ENCODE results near the gene AFF3. TPM values are rescaled to one million over a fixed set of nuclear protein-coding genes. Genes with fewer than 3 reads are reported as not detected.

The AFF3 gene
- total RNA-seq, 1 donor from 2014 or later: 44.6 TPM

DNA sequence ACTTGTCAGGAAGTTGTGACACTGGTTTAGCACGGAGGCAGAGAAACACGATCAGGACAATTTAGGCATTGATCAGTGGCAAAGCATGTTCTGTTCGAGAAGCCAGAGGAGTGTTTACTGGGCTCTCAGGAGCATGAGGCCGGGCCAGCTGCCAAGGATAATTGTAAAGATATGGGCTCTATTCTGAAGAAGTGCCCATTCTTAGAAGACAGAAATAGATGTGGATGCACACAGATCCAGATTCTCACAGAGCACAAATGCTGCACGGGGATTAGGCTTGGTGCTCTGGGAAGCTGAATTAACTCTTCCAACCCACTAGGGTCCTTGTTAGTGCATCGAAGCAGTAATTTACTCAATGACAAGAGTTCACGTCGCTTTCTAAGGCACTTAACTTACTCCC is 16.2 kb downstream of the AFF3 start:
- Histone ChIP-seq H3K27ac (no peak overlapping the region), H3K27me3 (no peaks in the 10 kb centered on the region), H3K9me3 (no peaks in the 10 kb centered on the region), H3K36me3 (no peaks in the 10 kb centered on the region), H3K4me1 (no peaks in the 10 kb centered on the region), H3K4me3 (no peak overlapping the region)
- no peak for ATAC-seq
- intact Hi-C loops (cut with DNase I): no loop called here
- no peak for DNase-seq
- TF ChIP-seq, protein P1, sequence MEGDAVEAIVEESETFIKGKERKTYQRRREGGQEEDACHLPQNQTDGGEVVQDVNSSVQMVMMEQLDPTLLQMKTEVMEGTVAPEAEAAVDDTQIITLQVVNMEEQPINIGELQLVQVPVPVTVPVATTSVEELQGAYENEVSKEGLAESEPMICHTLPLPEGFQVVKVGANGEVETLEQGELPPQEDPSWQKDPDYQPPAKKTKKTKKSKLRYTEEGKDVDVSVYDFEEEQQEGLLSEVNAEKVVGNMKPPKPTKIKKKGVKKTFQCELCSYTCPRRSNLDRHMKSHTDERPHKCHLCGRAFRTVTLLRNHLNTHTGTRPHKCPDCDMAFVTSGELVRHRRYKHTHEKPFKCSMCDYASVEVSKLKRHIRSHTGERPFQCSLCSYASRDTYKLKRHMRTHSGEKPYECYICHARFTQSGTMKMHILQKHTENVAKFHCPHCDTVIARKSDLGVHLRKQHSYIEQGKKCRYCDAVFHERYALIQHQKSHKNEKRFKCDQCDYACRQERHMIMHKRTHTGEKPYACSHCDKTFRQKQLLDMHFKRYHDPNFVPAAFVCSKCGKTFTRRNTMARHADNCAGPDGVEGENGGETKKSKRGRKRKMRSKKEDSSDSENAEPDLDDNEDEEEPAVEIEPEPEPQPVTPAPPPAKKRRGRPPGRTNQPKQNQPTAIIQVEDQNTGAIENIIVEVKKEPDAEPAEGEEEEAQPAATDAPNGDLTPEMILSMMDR (IDR thresholded peaks at IDR 0.05): no peak

DNA sequence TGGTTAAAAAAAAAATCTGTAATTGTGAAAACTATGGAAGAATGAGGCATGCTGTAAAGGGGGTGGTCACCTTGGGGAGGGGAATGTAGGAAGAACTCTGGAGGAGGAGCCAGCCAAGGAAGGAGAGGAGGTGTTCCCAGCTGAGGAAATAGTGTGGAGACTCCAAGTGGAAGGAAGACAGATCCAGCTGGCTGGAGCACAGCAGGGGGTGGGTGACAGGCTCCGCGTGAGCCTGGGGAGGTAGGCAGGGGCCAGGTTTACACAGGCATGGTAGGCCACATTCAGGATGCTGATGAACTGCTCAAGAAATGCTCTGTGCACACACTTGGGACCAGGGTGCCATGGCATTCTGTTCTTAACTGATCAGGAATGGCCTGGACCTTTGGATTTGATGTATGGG is 16.8 kb downstream of the AFF3 start:
- no peak for DNase-seq
- intact Hi-C loops (cut with DNase I): no loop called here
- Histone ChIP-seq H3K27ac (no peak overlapping the region), H3K27me3 (no peaks in the 10 kb centered on the region), H3K4me3 (no peak overlapping the region), H3K36me3 (no peaks in the 10 kb centered on the region), H3K4me1 (no peaks in the 10 kb centered on the region), H3K9me3 (no peaks in the 10 kb centered on the region)
- peak; percentile 39 for ATAC-seq
- TF ChIP-seq, protein P1 (IDR thresholded peaks at IDR 0.05): no peak

DNA sequence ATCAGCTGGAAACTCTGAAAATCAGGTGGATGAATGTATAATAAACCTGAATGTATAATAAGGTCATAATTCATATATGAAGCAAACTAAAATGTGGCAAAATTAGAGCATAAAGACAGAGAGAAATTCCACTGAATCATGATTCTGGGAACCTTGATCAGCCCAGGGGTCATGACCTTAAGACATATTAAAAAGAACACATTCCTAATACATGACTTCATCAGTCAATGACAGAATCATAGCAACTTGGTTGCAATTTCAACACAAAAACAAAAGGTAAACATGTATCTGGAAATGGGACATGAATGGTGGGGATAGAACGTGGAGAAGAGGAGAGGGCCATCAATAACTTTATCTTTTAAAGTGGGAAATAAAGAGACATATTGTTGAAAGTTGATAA is 17.6 kb downstream of the AFF3 start:
- H3K4me1 ChIP-seq: no peaks in the 10 kb centered on the region
- DNase-seq (no peak), ATAC-seq (no peak)
- H3K4me3 ChIP-seq: no peak overlapping the region
- H3K36me3 ChIP-seq: no peaks in the 10 kb centered on the region
- TF ChIP-seq, protein P1 (IDR thresholded peaks at IDR 0.05): no peak
- no peak overlapping the region for H3K27ac ChIP-seq
- no peaks in the 10 kb centered on the region for H3K9me3 ChIP-seq
- no peaks in the 10 kb centered on the region for H3K27me3 ChIP-seq
- intact Hi-C loops (cut with DNase I): no loop called here

DNA sequence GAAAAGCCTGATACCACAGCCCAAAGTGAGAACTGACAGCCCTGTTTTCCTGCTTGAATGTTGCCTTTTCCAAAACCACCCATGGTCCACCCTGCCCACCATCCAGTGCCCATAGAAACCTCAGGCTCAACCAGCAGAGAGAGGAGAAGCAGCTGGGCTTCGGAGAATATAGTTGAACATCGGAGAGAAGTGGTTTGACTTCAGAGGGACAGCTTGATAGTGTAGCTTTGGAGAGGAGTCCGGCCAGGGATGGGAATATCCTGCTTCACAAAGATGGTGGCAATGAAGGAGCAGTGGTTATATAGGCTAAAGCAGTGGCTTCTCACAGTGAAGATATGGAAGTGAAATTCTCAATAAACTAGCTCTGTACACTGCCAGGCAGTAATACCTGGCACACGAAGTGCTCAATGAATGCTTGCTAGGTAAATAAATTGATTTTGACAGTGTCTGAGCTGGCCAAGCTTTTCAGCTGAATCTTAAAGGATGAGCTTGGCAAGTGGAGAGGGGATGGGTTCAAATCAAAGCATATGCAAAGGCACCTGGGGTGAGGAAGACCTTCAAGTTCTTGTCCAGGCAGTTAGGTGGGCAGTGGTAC is 21.2 kb downstream of the AFF3 start:
- no peaks in the 10 kb centered on the region for H3K4me1 ChIP-seq
- no peak for DNase-seq
- intact Hi-C loops (cut with DNase I): no loop called here
- TF ChIP-seq, protein P1 (IDR thresholded peaks at IDR 0.05): no peak
- no peaks in the 10 kb centered on the region for H3K27me3 ChIP-seq
- no peaks in the 10 kb centered on the region for H3K36me3 ChIP-seq
- H3K4me3 ChIP-seq: no peak overlapping the region
- no peak overlapping the region for H3K27ac ChIP-seq
- no peak for ATAC-seq
- H3K9me3 ChIP-seq: no peaks in the 10 kb centered on the region

DNA sequence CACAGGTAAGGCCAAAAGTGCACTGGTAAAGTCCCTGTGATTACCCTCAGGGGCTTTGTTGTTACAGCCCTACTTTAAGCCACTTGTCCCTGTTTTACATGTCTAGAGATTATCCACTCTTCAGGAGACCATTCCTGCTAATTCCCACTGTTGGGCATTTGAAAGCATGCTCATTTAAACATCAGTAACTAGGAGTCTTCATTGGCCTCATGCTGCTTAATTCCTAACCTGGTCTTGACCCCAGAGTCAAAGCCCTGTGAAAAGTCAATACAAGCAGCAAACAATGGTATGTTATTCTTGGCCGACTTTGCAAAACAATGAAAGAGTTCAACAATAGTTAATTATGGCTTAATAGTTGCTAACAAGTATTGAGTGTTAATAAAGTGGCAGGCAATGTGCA is 23.2 kb downstream of the AFF3 start:
- intact Hi-C loops (cut with DNase I): no loop called here
- ATAC-seq (no peak), DNase-seq (no peak)
- H3K36me3 ChIP-seq: no peaks in the 10 kb centered on the region
- no peak overlapping the region for H3K4me3 ChIP-seq
- H3K27me3 ChIP-seq: no peaks in the 10 kb centered on the region
- no peaks in the 10 kb centered on the region for H3K4me1 ChIP-seq
- no peaks in the 10 kb centered on the region for H3K9me3 ChIP-seq
- H3K27ac ChIP-seq: no peak overlapping the region
- TF ChIP-seq, protein P1 (IDR thresholded peaks at IDR 0.05): no peak

DNA sequence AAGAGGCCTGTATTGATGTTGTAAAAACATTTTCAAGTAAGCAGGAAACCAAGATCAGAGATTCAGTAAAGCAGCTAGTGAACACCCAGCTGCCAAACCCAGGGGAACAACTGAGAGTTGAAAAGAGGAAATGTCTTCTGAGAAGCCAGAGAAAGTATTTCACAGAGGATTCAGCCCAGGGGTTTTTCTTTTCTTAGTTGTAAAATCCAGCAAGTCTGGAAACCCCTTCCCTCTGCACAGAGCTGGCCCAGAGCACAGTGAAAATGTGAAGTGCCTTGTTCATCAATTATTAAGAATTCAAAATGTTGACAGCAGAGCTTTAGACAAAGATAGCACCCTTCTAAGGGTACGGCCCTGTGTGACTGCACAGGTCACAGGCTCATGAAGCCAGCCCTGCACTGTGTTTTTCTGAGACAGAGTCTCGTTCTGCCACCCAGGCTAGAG is 28.4 kb downstream of the AFF3 start:
- intact Hi-C loops (cut with DNase I): no loop called here
- Histone ChIP-seq H3K9me3 (no peaks in the 10 kb centered on the region), H3K36me3 (no peaks in the 10 kb centered on the region), H3K27ac (no peak overlapping the region), H3K27me3 (no peaks in the 10 kb centered on the region), H3K4me3 (no peak overlapping the region), H3K4me1 (no peaks in the 10 kb centered on the region)
- no peak for DNase-seq
- ATAC-seq: no peak
- TF ChIP-seq, protein P1 (IDR thresholded peaks at IDR 0.05): no peak
